ELF-1 (cell line): ENCODE results near the gene FAM53B.
A peak's percentile ranks its signal among the peaks of the same experiment; 100 is the strongest.
"Not testable (repeated sequence)": the region's sequence is repeated elsewhere in the genome, so short reads cannot be mapped to it uniquely, and the experiment has no call there.

Experiments used
- DNase-seq: peaks from one replicate; pipeline ENCODE4 v3.0.0-alpha.2; 2016; ENCODE audit warnings: low read depth, low spot score

FAM53B gene

GRCh38 chr10:124612611-124613498, 131.3 kb downstream of the FAM53B start:
- DNase-seq: peak; percentile 68

DNA sequence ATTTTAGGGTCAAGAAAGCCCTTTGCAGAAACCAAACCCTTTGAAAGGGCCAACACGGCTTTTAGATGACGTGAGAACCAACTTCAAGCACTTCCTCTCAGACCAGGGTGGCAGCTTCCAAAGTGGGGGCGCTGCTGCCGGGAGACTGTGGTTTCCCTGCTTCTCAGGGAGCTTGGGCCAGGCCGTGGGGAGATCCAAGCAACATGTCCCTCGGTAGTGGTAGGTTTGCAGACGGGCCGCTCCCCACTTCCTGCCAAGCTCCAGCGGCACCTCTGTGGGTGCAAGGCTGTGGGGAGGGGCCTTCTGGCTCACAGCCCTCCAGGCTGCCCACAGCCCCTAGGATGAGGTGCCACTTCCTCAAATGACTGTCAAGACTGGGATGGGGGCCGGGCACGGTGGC, 132.4 kb downstream of the FAM53B start:
- DNase-seq: no peak

- DNase-seq: not testable (repeated sequence)
Measured at GRCh38 chr10:124610851-124611250, 133.3 kb downstream of the FAM53B start.

DNA sequence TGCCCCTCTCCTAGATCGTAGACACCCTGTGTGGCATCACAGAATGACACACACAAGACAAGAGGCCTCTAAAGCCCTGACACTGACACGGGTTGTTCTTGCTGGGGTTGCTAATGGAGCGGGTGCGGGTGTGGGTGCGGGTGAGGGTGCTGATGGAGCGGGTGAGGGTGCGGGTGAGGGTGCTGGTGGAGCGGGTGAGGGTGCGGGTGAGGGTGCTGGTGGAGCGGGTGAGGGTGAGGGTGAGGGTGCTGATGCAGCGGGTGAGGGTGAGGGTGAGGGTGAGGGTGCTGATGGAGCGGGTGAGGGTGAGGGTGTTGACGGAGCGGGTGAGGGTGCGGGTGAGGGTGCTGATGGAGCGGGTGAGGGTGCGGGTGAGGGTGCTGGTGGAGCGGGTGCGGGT, 134.0 kb downstream of the FAM53B start:
- not testable (repeated sequence) for DNase-seq

- DNase-seq: no peak
Measured at GRCh38 chr10:124609698-124610097, 134.5 kb downstream of the FAM53B start.

DNA sequence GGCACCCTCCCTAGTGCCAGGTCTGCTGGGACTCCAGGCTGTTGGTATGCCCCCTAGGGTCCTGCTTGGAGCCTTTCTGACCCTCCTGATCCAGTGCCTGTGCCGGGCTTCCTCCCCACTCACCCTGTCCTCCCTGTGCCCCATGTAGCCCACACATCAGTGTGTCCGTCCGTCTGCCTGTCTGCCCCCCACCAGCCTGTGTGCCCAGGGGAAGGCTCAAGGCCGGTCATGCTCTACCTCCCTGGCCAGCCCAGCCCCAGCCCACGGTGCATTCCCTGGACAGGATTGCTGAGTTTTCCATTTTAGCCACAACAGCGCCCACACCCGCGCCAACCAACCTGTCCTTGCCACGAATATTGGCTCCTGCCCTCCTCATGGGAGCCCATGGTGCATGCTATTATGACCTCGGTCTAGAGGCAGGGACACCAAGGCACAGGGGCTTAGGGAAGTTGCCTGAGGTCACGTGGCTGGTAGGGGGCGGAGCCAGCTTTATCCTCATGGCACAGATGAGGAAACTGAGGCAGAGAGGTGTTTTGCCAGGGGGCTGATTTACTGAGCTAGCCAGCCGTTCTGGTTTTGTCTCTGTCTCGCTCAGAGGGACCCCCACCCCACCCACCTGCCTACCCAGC, 136.0 kb downstream of the FAM53B start:
- DNase-seq: no peak

- no peak for DNase-seq
Measured at GRCh38 chr10:124607693-124608092, 136.5 kb downstream of the FAM53B start.

DNA sequence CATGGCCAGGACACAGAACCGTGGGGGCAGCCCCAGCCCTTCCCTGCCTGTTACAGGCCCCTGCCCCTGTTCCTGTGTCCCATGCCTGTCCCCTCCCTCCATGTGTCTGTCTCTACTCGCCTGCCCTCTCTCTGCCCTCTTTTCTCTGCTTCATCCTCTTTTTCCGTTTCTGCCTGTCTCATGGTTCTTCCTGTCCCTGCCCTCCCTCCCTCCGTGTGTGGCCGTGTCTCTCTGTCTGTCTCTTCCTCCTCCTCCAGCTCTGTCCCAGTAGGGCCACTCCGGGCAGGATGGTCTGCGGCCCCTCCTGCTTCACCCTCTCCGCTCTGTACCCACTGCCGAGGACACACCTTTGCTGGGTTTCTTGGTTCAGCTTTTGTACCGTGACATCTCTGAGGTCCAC, 137.4 kb downstream of the FAM53B start:
- no peak for DNase-seq

GRCh38 chr10:124605856-124606812, 138.0 kb downstream of the FAM53B start:
- DNase-seq: no peak

GRCh38 chr10:124605481-124605855, 138.7 kb downstream of the FAM53B start:
- DNase-seq: no peak

- DNase-seq: no peak
Measured at GRCh38 chr10:124605001-124605370, 139.2 kb downstream of the FAM53B start.

DNA sequence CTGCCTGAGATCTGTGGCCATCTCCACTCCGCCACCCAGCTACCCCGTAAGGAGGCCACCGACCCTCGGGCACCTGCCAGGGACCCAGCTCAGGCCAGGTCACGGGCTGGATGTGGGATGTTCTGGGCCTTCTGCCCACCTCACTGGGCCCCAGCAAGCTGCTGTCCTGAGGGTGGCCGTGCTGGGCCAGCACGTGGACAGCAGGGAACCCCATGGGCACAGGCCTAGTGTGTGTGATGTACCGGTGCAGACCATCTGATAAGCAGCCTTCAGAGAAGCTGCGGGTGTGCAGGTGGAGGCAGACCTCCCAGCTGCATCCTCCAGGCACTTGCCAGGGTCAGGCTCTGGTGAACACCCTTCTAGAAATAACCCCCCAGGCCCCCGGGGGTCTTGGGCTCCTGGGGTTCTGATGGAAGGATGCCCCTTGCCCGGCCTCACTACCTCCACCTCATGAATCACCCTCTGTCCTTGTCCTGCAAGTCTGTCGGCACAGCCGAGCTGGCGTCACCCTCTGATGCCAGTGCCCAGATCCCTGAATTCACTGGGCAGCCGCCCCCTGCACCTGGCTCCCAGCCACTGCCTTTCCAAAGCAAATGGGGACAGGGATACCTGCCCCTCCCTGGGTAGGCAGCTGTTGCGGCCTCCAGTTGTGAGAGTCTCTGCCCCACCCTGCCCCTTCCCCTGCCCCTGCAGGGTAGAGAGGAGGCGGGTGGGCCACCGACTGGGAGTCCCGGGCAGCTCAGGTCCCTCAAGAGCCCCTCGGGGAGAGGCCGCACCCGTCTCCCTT, 139.8 kb downstream of the FAM53B start:
- DNase-seq: no peak

DNA sequence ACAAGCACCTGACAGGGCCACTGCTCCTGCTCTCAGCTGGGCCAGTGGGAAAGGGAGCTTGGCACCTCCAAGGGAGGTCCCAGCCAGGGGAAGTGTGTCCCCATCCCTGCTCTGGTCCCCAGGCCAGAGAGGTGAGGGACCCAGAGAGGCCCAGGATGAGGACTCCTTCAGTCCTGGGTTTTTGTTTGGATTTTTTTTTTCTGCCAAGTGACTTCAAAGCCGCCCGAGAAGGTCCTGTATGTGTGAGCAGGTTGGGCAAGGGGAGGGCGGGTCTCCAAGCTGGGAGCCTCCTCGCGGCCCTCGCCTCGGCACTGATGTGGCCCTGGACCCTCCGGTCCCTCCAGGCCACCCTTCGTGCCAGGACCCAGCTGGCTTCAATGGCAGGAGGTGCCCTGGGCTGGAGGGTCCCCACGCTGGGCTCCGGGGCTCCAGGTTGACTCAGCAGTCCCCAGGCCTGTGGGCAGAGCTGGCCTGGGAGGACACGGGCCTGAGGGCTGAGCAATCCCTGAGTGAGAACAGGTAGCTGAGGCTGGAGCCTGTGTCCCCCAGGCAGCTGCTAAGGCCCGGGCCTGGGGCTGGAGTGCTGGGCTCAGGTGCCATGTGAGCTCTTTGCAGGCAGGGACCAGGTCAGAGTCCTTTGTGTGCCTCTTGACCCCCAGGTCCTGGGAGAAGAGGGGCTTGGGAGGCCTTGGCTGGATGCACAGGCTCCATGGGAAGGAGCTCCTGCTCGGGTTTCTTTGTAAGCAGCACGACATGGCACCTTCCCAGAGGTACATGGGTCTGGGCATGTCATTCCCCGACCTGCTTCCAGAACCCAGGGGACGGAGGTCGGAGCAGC, 140.6 kb downstream of the FAM53B start:
- no peak for DNase-seq

- no peak for DNase-seq
Measured at GRCh38 chr10:124602646-124603365, 141.4 kb downstream of the FAM53B start.

GRCh38 chr10:124602121-124602561, 142.0 kb downstream of the FAM53B start:
- DNase-seq: no peak

- no peak for DNase-seq
Measured at GRCh38 chr10:124601431-124602120, 142.6 kb downstream of the FAM53B start.

GRCh38 chr10:124601016-124601415, 143.2 kb downstream of the FAM53B start:
- no peak for DNase-seq

DNA sequence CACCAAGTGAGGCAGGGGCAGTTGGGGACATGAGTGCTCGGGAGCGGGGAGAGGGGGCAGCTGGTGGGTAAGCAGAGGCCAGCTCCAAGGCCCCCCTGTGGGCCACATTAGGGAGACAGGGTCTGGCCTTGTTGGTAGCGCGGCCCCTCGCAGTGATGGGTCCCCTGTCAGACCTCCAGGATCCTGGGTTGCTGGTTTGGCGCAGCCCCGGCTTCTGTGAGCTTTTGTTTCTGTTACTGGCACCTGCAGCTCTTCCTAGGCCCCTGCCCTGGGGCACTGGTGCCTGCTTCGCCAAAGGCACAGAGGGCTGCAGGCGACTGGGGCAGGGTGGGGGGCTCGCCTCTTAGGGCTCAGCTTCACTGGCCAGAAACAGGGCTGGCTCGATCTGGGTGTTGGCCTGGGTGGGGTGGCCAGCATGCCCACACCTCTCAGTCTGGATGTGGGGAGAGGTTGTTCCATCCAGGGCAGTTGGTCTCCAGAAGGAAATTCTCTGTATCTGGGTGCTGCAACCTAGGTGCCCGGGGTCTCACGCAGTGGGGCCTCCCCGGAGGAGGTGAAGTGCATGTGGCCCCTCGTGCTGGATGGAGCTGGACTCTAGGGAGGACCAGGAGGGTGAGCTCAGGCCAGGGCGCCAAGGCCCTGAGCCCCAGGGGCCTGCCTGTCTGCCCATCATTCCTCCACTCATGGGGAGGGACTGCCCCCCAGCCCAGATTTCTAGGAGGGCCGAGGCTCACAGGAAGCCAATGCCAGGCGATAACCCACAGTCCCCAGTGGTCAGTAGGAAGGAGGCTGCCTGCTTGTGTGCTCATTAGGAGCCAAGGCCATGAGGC, 143.9 kb downstream of the FAM53B start:
- DNase-seq: no peak
